OCI-LY1 (cell line): Measurements from ENCODE around the gene SHANK3.

Experiments used
- CTCF ChIP-seq: fragments of 200-600 bp; sonication (generic), shearing (Covaris generic); IDR thresholded peaks from 2 replicates; pipeline ENCODE4 v1.5.1; 2017; ENCODE audit warnings: mild to moderate bottlenecking, antibody characterized with exemption, low read length, moderate library complexity, mixed read lengths
- EZH2 ChIP-seq: fragments of 200-600 bp; sonication (generic), shearing (Covaris generic); IDR thresholded peaks from 2 replicates; pipeline ENCODE4 v1.8.0; 2017; ENCODE audit warnings: borderline replicate concordance, mixed run types, mild to moderate bottlenecking, antibody characterized with exemption, low read length, moderate library complexity, mixed read lengths

DNA sequence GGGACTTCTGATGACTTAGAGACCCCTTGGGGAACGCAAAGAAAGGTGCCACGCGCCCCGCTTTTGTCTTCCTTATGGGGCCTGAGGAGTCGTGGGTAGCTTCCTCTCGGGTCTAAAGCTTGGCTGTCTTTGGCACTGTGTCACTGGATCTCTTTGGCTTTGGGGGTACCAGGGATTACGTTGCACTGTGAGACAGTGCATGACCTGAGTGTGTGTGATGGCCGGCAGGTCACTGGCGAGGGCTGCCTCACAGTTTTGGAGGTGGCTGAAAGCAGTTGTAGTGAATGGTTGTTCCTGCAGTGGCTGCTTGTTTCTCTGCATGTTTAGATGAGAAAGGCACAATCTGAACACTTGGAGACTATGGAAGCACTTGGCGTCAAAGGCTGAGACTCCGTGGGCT, 38.9 kb upstream of the SHANK3 start:
- TF ChIP-seq EZH2 (no peak), CTCF (no peak)
